ENCODE results near the gene ANO7. TPM values are rescaled to one million over a fixed set of nuclear protein-coding genes. Genes with fewer than 3 reads are reported as not detected.

The ANO7 gene
- total RNA-seq, 1 experiment from 2014 or later = 5.2 TPM

DNA sequence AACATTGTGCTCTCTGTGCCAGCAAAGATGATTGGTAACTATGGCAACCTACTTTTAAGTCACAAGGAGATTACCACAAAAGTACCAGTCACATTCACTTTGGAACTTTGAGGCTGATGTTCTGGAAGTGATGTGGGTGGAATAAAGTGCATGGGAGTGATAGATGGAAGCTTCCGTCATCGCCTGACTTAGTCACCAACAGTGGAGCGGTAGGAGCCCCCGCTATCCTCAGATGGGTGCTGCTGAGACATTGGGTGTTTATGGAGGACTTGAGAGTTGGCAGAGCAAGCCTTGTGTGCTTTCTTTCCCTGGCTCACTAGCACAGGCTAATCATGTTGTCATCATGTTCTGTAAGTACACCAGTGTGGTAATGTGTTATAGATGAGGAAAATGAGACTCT is 33.6 kb upstream of the ANO7 start:
- Histone ChIP-seq H3K4me1 (ENCODE audit: insufficient read depth, low read length) (peaks cover 11% of the 10 kb centered on the region; the same call in 1 of the 2 replicates), H2BK5ac (ENCODE audit: insufficient read length, low read length) (no peak overlapping the region), H3K79me2 (ENCODE audit: insufficient read depth, low read length) (no peaks in the 10 kb centered on the region), H3K4me2 (ENCODE audit: insufficient read depth, insufficient read length, low read length) (no peak overlapping the region), H3K9me3 (ENCODE audit: control insufficient read depth, low read depth, low read length) (no peaks in the 10 kb centered on the region), H2BK120ac (ENCODE audit: low read depth, low read length, poor library complexity, severe bottlenecking) (no peak overlapping the region), H3K23ac (ENCODE audit: insufficient read length, low read depth, low read length) (no peak overlapping the region), H3K14ac (ENCODE audit: insufficient read depth, low read length) (no peak overlapping the region), H4K91ac (ENCODE audit: insufficient read length, low read depth, low read length) (no peak overlapping the region), H3K23me2 (ENCODE audit: insufficient read length, low read depth, low read length, poor library complexity, severe bottlenecking) (peaks cover 2% of the 10 kb centered on the region), H2BK12ac (ENCODE audit: insufficient read length, low read depth, low read length) (no peak overlapping the region), H2BK20ac (ENCODE audit: low read depth, low read length, poor library complexity, severe bottlenecking) (no peak overlapping the region), H3K4ac (ENCODE audit: low read depth, low read length) (no peak overlapping the region), H3K56ac (ENCODE audit: insufficient read length, low read depth, low read length) (no peak overlapping the region), H4K8ac (replicated peaks; ENCODE audit: insufficient read length, low read depth, low read length) (no peak overlapping the region), H2AFZ (ENCODE audit: low read length) (no peak overlapping the region), H2BK15ac (ENCODE audit: low read depth, low read length) (no peak overlapping the region), H3K27ac (ENCODE audit: insufficient read length, low read depth, low read length) (no peak overlapping the region), H3K9ac (ENCODE audit: extremely low read depth, insufficient read length, low read length) (no peak overlapping the region), H4K5ac (ENCODE audit: insufficient read length, low read depth, low read length) (no peak overlapping the region), H3K79me1 (ENCODE audit: insufficient read depth, low read depth, low read length, poor library complexity, severe bottlenecking) (no peaks in the 10 kb centered on the region), H3K27me3 (ENCODE audit: insufficient read depth, low read length) (no peaks in the 10 kb centered on the region), H2AK5ac (ENCODE audit: insufficient read length, low read length) (no peak overlapping the region), H4K20me1 (ENCODE audit: control insufficient read depth, insufficient read depth, insufficient read length) (no peaks in the 10 kb centered on the region), H3K18ac (ENCODE audit: insufficient read length, low read depth, low read length) (no peak overlapping the region), H3T11ph (ENCODE audit: low read length) (no peak overlapping the region)
- no CpG with 5 or more reads among the region's 4 CpGs for WGBS (ENCODE audit: extremely low coverage, insufficient read length, low lambda C conversion rate)
- H3K4me1 Mint-ChIP-seq = peaks cover 25 to 27% of the 10 kb centered on the region in 2 experiments
- H3K27ac Mint-ChIP-seq = no peak overlapping the region
- peaks cover 0 to 26% (median 19%) of the 10 kb centered on the region in 3 experiments; a peak in 5 of 7 replicates for H3K36me3 Mint-ChIP-seq (ENCODE audit: insufficient read depth in 1 of 3, low read depth in 3 of 3)
- H3K27me3 Mint-ChIP-seq (ENCODE audit: low read depth) = no peaks in the 10 kb centered on the region
- DNase-seq = no peak
- TF ChIP-seq CTCF (conservative IDR thresholded peaks at IDR 0.05) = no peak
- no peak overlapping the region for H3K4me3 Mint-ChIP-seq
- no peaks in the 10 kb centered on the region for H3K9me3 Mint-ChIP-seq
